GM18907 (cell line): ENCODE measurements around the gene WDR93.

Source experiments
- ATAC-seq: cut with Tn5 transposase; IDR thresholded peaks from one replicate; pipeline ENCODE4 v1.9.1; 2021; ENCODE audit warnings: mild to moderate bottlenecking, moderate library complexity; ENCODE audit not compliant: unreplicated experiment

The WDR93 gene

DNA sequence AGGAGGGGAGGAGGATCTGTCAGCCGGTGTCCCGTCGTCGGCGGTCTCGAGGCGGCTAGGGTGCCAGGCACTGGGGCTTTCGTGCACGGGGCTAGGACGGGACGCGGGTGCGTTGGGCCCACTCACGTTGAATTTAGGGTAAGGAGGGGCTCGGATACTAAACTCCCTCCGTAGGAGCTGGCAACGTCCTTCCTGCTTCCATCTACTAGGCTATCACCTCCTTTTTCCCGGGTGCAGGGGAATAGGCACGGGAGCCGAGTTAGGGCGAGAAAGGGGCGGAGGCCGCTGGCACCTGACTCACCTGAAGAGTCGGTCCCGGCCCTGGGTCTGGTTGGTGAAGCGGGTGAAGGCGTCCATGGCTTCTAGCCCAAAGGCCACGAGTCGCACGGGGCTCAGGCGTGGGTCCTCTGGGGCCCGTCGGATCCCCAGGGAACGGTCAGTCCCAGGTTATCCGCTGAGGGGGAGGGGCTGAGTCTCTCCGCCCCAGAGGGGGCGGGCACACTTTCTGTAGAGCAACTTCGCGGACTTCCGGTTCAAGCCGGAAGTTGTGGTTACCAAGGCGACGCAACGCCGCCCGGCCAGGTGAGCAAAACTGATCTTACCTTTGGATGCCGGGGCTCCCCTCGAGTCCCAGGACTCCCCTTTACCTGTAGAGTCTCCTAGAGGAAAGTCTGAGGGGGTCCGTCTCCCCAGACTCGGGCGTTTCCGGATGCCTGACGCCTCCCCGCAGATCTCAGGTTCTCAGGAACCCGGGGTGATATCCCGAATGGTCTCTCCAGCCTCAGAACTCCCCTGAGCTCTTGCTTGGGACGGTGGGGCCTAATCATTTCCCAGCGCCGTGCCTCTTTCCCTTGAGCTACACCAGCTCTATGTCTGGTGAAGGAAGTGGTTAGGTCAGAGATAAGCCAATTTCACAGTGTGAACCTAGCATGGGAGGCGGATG lies at the start of gene WDR93, which contains the start of gene PEX11A:
Gene WDR93 (plus strand): TSS at position 536 of the 943 bp plus-strand sequence. CDS start 10,936 bp downstream, outside the sequence.
Gene PEX11A (minus strand): TSS at position 479 of the 943 bp plus-strand sequence. CDS start 122 bp downstream, at position 357.
- peak; percentile 91 for ATAC-seq

DNA sequence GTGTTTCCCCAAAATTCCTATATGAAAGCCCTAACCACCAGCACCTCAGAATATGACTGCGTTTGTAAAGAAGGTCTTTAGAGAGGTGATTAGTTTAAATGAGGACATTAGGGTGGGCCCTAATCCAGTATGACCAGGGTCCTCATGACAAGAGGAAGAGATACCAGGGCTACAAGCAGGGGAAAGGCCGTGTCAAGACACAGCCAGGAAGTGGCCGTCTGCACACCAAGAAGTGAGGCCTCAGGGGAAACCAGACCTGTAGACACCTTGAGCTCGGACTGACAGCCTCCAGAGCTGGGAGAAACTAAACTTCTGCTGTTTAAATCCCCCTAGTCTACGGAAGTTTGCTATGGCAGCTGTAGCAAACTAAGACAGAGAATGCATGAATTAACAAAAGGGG lies 49.6 kb upstream of the WDR93 start:
- ATAC-seq: no peak

DNA sequence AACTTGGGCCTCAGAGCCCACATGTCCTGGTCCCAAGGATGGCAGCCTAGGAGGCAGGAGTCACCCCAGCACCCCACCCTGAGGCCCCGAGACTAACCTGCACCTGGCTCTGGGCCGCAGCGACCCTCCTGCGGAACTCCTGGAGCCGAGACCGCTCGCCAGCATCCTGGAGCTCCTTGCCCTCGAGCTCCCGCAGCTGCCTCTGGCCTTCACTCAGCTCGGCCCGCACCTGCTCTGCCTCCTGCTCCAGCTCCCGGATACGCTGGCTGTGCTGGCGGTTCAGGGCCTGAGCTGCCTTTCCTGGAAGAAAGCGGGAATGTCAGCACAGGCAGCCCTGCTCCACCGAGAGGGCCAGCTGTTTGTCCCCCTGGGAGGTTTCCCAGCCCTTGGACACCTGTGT lies 48.5 kb upstream of the WDR93 start:
- no peak for ATAC-seq

DNA sequence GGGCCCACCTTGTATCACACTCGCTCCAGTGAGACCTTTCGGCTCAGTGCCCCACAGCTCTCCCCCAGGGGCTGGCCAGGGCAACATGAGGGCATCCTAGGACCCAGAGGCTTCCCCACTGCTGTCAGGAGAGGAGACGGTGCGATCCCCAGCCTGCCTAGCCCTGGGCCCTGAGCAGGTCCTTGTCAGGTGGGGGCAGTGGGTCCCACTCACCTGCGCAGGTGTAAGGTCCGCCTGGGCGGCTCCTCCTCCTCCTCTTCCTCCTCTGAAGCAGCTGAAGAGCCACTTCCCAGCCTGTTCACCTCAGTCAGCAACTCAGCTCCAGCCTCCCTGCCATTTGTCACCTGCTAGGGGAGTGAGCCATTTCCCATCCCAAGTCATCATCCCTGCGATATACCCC lies 44.9 kb upstream of the WDR93 start:
- no peak for ATAC-seq

DNA sequence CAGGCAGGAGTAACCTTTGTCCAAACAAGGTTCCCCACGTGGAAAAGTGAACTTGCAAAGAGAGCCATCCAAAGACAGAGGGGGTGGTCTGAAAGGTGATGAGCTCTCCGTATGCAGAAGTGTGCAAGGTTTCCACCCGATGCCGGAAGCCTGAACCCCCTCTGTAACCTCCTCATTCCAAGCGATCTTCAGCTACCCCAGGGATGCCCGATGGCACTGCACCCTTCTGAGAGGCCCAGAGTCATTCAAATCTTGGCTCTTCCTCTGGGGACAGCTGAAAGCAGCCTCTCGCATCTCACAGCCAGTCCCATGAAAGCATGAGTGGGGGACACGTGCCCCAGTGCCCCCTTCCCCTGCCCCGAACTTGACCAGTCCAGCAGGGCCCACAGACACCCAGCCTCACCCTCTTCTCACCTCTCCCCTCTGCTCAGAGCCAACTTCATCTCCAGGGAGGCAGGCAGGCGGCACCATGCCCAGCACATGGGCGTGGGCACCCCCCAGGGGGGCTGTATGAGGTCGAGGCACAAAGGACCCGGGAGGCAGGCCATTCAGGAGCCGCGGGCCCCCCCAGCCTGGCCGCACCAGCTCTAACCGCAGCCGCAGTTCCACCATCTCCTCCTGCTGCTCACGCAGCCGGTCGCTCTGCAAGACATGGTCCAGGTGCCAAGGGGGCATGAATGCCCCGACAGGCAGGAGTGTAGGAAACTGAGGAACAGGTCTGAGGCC lies 44.0 kb upstream of the WDR93 start:
- ATAC-seq: no peak

DNA sequence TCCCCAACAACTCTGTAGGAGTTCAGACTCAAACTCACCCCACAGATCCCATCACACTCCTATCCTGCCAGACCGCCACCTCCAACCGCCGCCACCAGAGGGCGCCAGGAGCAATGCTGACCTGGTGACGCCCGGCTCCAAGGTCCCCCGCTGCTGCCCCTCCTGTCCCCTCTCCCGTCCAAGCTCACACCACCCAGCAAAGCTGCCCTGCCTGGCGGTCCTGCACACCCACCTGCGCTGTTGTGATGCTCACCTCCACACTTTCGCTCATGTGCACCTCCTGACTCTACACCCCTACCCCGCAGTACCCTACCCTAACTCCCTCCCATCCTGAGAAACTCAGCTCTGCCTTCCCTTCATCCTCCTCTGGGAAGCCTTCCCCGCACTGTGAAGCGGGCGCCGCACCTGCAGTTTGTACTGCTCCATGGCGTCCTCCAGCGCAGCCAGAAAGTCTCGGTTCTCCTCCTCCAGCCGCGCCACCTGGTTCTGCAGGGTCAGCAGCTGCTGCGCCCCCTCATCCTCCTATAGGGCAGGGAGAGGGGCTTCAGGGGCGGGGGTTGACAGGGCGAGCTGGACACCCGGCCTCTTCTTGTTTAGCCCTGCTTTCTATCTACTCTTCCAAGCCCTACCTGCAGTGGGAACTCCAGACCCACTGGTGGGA lies 43.3 kb upstream of the WDR93 start:
- no peak for ATAC-seq

DNA sequence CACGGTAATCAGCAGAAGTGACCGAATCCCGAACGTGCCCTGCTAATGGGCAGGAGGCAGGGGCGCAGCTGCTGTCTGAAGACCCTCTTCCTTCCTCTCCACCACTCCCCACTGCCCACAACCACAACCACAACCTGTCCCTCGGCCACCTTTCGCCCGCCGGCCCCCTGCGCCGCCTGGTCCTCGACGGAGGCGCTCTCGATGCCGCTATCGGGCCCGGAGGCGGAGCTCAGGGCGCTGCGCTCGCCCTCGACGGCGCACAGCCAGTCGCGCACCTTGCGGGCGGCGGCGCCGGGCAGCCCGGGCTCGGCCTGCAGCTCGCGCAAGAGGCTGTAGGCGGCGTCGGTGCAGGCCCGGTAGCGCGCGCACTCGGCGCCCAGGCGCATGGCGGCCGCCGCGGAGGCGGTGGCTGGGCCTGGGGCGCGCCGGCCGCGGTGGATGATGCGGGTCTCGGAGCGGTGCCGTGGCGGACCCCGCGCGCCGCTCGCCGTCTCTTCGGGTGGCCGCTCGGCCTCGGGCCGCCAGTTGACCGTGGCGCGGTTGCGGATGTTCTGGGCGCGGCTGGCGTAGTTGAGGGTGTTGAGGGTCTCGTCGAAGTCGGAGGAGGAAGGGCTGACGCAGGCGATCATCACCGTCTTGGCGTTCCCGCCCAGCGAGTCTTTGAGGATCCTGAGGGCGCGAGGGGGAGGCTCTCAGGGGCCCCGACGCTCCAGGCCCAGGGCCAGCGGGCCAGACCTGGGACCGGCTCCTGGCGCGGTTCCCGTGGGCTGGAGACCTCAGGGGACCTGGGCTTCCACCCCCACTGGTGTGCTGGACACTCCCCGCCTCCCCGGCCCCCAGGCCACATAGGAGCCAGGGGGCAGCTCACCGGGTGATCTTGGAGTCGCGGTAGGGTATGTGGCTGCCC lies 42.3 kb upstream of the WDR93 start:
- no peak for ATAC-seq

DNA sequence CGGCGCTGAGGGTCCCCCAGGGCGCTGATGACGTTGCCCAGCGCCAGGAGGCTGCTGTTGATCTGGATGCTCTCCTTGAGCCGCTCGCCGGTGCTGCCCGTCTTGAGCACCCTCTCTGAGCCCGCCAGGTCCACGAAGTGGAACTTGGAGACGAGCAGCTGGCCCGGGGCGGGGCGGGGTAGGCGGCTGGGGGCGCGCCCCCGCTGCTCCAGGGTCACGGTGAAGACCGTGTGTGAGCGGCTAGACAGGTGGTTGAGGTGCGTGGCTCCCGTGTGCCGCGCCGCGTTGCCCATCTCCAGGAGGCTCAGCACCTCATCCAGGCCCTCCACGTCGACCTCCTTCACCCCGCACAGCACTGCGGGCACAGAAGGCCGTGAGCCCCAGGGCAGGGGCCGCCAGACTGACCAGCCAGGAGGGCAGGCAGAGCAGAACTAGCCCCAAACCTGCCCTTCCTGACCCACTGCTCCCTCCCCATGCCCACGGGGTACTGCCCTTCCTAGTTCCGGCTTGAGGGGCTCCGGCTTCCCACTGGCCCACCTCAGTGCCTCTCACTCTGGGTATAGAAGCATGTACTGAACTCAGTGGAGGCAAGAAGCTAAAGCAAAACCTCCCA lies 41.5 kb upstream of the WDR93 start:
- ATAC-seq: no peak

DNA sequence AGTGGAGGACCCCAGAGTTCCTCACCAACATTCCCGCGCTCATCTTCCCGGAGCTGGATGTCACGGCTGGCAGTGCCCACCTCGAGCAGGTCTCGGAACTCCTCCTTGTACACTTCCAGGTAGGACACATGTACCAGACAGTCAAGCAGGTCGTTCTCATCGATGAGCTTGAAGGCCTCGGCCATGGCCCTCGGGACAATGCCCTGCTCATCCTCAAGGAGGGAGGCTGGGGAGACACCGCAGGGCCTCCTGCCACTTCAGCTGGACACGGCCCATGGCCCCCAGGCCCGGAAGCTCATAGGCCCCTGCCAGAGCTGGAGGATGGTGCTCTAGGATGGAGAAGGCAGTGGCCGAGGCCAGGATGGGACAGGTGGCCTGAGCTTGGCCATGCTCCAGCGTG lies 40.9 kb upstream of the WDR93 start:
- ATAC-seq: no peak

DNA sequence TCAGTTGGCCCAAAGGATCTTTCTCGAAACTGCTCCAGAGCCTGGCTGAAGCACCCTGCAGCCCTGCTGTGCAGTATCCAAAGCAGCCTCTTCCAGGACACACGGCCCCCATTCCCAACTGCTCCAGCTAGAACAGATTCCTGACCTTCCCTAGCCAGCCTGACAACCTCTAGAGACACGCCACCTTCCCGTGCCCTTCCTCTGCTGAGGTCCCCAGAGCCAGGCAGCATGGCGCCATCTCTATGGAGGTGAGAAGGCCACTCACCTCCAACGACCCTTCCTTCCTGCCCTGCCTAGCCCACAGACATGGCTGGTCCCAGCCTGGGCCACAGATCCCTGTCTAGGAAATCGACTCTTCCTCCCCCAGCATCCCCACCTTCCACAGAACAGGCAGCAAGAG lies 38.5 kb upstream of the WDR93 start:
- no peak for ATAC-seq

DNA sequence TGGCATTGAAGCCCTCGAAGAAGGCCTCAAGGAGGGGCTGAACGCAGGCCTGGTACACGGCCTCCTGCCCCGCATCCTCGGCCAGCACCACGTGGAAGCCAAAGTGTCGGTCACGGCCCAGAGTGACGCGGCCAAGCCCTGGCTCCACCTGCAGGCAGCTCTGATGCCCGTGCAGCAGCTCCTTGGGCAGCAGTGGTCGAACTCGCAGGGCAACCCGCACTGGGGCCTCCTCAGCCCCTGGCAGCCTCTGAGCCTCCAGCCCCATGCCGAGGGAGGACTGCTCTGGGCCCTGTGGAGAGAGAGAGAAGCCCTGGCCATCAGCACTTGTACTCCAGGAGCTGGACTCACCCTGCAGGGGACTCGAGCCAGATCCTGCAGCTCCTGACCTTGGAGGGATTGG lies 37.9 kb upstream of the WDR93 start:
- ATAC-seq: no peak

DNA sequence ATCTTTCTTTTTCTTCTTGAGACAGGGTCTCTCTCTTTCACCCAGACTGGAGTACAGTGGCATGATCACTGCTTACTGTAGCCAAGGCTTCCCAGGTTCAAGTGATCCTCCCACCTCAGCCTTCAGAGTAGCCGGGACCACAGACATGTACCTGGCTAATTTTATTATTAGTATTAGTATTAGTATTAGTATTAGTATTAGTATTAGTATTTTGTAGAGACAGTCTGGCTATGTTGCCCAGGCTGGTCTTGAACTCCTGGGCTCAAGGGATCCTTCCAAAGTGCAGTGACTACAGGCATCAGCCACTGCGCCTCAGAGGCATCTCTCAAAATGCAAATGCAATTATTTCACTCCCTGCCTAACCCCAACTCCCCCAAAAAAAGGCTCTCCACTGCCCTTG lies 37.0 kb upstream of the WDR93 start:
- no peak for ATAC-seq

DNA sequence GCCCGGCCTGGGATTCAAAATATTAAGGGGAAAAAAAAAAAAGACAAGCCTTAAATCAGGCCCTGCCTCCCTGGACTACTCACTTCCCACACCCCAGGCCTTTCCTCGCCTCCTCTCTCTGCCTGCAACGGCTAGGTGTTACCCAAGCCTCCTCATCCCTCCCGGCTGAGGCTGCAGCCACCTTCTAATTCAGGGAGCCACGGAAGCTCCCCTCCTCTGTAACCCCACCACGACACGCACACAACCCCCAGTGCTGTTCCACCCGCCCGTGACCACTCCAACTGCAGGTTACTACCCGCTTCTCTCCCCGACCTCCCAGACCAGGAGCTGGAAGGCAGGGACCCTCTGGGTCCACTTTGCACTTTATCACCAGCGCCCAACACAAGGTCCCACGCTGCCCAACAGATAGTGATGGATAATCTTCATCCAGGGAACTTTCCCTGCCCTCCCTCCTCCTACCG lies 36.3 kb upstream of the WDR93 start:
- no peak for ATAC-seq

DNA sequence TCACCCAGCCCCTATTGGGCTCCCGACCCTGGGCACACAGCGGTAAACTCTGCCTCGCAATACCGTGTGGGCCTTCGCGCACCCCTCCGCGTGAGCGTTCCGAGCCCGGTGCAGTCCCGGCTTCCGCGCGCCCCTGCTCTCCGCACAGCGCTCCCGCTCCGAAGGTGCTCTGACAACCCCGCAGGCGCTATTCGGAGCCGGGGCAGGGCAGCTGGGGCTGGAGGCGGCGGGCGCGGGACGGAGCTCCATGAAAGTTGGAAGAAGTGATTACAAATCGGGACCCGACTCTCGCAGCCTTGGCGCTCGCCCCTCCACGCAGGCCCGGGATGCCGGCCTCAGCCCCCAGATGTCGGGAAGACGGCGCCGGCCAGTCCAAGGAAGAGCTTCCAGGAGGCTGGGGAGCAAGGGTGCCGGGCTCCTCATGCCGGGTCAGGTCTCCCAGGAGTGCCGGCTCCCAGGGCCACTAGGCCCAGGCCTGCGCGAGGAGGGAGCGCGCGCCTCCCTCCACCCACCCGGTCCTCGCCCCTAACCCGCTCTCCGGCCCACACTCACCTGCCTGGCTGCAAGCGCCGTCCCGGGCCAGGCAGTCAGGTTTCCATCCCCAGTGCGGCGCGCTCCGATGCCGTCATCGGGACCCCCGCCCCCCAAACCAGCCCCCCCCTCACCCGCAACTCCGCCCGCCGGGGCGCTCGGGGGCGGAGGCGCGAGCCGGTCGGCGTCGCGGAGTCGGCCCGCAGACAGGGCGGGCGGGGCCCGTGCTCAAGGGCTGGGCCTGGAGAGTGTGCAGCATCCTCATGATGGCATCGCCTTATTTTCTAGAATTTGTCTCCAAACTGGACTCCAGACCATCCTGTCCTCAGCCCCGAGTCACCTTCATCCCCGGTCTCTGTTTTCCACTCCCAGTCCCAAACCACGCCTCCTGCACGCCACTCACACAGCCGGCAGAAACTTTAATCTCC lies 35.5 kb upstream of the WDR93 start, which contains the start of gene KIF7:
Gene KIF7 (minus strand): TSS at position 621 of the 959 bp plus-strand sequence. CDS start 2,537 bp downstream, outside the sequence.
- no peak for ATAC-seq

DNA sequence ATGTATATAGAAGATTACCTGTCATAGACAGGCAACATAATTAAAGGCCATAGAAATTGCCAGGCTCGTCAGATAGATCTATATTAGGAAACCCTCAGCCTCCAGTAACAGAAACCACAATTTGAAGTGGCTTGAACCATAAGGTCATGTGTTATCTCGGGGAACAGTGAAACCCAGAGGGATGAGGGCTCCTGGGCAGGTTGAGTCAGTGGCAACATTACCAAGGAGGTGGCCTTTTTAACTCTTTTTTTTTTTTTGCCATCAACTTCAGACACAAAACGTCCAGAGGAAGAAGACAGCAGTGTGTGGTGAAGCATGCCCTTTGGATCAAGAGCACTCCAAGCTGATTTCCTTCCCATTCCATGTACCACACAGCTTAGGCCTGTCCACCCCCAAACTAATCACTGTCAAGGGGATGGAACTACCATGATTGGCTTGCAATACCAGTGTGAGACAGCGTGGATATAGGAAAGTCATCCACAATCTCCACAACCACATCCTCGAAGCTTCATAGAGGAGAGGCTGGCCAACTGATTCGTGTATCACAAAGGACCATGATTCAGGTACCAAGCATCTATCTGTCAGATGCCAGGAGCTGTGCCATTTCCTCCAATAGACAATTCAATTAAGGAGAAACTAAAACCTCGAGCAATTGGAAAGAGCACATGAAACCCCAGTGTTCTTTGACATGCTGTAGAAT lies 34.3 kb upstream of the WDR93 start:
- no peak for ATAC-seq

DNA sequence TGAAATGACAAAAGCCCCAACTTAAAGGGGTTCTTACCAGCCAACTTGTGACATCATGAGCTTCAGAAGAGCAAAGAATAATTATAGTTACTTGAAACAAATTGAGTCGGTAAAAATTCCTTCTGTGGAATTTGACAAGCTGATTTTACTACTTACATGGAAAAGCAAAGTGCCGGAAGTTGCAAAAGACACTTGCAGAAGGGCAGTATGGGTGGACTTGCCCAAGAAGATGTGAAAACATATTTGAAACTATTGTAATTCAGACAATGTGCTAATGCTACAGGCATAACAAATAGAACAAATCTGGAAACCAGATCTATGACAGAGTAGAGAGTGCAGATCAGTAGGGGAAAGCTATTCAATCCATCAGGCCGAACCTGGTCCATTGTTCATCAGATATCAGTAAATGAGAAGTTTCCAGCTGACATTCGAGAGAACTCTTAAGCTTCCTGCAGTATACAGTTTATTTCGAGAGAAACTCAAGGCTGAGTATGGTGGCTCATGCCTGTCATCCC lies 32.9 kb upstream of the WDR93 start:
- ATAC-seq: no peak

DNA sequence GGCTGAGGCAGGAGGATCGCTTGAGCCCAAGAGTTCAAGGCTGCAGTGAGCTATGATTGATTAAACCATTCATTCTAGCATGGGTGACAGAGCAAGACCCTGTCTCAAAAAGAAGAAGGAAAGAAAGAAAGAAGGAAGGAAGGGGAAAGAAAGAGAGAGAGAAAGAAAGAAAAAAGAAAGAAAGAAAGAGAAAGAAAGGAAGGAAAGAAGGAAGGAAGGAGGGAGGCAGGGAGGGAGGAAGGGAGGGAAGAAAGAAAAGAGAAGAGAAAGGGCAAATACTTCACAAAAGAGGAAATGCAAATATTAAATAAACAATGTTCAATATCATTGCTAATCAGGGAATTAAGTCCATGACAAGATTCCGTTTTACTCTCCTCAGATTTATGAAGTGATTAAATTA lies 31.3 kb upstream of the WDR93 start:
- ATAC-seq: no peak

DNA sequence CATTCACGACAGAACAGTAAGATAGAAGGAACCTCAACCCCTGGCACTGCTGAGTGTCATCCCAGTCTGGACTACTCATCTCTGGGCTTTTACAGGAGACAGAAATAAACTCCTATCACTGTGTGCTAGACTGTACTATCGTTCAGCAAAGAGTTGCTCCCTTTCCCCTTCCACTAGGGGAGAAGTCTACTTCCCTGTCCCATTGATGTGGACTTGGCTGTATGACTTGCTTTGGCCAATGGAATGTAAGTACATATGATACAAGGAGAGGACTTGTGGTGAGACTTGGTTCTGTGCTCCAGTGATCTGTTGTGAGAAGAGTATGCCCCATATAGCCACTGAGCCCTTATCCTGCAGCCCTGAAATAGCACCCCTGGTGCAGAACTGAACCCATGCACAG lies 30.1 kb upstream of the WDR93 start:
- ATAC-seq: no peak
